ENCODE data around the gene SLCO2A1. TPM values are rescaled to one million over a fixed set of nuclear protein-coding genes. Genes with fewer than 3 reads are reported as not detected.

The SLCO2A1 gene
- total RNA-seq, 3 donors from 2014 or later = 34.3 to 72.2 (median 67.7) TPM

DNA sequence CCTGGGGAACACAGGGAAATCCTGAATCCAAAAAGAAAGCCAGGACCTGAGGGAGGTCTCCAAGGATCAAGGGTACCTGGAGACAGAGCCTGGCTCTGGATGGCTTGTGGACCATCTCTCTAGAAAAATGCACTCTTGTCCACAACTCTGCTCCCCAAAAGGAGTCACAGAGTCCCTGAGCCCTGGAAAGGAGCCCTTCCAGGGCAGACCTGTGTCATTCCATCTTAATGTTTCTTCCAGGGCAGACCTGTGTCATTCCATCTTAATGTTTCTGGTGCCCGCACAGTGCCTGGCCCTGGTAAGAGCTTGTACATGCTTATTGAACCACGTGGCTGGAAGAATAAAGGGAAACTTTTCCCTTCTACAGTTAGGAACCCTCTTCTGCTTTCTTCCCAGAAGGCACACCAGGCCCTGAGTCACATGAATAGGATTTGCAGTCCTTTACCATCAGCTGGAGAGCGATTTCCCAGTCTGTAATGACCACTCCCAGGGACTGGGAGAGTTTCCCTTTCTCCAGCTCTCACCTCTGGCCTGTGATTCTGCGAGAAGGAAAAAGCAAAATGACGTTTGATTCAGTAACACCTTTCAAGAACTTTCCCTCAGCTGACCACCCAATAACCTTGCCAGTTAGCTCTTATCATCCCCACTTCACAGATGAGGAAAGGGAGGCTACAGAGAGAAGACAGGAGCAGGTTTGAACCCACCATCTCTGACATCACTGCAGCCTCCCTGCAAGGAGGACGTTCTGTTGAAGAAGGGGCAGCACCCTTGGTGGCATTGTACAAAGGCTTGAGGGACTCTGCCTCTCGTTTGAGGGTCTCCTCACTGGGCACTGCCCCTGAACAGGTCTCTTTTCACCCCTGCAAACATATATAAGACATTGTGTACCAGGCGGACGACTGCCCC, 35.8 kb upstream of the SLCO2A1 start:
- ATAC-seq = no peak
- intact Hi-C loops (cut with DNase I, micrococcal nuclease) = no loop called here
- no peak for DNase-seq
- Histone ChIP-seq H3K9me3 (no peaks in the 10 kb centered on the region), H3K4me3 (no peak overlapping the region), H3K4me1 (ENCODE audit: low read depth) (no peaks in the 10 kb centered on the region), H3K36me3 (ENCODE audit: low read depth) (no peaks in the 10 kb centered on the region)
- TF ChIP-seq, protein P1, sequence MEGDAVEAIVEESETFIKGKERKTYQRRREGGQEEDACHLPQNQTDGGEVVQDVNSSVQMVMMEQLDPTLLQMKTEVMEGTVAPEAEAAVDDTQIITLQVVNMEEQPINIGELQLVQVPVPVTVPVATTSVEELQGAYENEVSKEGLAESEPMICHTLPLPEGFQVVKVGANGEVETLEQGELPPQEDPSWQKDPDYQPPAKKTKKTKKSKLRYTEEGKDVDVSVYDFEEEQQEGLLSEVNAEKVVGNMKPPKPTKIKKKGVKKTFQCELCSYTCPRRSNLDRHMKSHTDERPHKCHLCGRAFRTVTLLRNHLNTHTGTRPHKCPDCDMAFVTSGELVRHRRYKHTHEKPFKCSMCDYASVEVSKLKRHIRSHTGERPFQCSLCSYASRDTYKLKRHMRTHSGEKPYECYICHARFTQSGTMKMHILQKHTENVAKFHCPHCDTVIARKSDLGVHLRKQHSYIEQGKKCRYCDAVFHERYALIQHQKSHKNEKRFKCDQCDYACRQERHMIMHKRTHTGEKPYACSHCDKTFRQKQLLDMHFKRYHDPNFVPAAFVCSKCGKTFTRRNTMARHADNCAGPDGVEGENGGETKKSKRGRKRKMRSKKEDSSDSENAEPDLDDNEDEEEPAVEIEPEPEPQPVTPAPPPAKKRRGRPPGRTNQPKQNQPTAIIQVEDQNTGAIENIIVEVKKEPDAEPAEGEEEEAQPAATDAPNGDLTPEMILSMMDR (IDR thresholded peaks at IDR 0.05) = no peak

DNA sequence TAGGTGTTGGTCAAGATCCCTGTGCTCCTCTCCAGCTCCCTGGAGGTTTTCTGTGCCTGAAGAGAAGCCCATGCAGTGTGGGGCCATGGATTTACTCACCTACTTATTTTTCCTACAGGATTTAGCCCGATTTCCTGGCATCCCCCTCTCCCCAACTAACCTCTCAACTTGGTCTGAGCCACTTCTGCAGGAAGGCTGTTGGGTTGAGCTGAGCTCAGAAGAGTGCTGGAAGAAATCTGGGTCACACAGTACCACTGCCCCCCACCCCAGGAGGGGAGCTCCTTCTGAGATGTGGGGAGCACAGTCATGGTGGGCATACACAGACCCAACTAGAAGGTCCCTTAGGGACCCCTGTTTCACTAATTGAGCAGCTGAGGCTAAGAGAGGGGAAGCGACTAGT, 34.4 kb upstream of the SLCO2A1 start:
- intact Hi-C loops (cut with DNase I, micrococcal nuclease) = no loop called here
- Histone ChIP-seq H3K36me3 (ENCODE audit: low read depth) (no peaks in the 10 kb centered on the region), H3K9me3 (no peaks in the 10 kb centered on the region), H3K4me1 (ENCODE audit: low read depth) (peaks cover 4% of the 10 kb centered on the region), H3K4me3 (no peak overlapping the region)
- DNase-seq (no peak), ATAC-seq (no peak)
- TF ChIP-seq, protein P1 (IDR thresholded peaks at IDR 0.05) = no peak

DNA sequence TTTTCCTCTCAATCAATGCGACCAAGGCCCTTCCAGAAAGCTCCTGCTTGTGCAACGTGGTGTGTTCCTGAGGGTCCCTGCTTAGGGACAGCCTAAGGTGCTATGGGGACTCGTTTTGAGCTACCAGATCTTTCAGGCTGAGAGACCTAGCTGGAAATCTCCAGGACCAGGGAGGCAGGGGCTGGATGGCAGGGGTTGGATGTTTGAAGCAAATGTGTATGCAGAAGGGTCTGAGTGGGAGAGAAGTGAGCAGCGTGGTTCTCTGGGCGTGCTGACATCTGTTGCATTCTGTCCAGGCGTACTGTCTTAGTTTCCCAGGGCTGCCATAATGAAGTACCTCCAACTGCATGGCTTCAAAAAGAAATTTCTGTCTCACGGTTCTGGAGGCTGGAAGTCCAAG, 31.7 kb upstream of the SLCO2A1 start:
- Histone ChIP-seq H3K4me1 (ENCODE audit: low read depth) (peaks cover 15% of the 10 kb centered on the region), H3K4me3 (no peak overlapping the region), H3K36me3 (ENCODE audit: low read depth) (no peaks in the 10 kb centered on the region), H3K9me3 (no peaks in the 10 kb centered on the region)
- no peak for DNase-seq
- intact Hi-C loops (cut with DNase I, micrococcal nuclease) = no loop called here
- ATAC-seq = no peak
- TF ChIP-seq, protein P1 (IDR thresholded peaks at IDR 0.05) = no peak

DNA sequence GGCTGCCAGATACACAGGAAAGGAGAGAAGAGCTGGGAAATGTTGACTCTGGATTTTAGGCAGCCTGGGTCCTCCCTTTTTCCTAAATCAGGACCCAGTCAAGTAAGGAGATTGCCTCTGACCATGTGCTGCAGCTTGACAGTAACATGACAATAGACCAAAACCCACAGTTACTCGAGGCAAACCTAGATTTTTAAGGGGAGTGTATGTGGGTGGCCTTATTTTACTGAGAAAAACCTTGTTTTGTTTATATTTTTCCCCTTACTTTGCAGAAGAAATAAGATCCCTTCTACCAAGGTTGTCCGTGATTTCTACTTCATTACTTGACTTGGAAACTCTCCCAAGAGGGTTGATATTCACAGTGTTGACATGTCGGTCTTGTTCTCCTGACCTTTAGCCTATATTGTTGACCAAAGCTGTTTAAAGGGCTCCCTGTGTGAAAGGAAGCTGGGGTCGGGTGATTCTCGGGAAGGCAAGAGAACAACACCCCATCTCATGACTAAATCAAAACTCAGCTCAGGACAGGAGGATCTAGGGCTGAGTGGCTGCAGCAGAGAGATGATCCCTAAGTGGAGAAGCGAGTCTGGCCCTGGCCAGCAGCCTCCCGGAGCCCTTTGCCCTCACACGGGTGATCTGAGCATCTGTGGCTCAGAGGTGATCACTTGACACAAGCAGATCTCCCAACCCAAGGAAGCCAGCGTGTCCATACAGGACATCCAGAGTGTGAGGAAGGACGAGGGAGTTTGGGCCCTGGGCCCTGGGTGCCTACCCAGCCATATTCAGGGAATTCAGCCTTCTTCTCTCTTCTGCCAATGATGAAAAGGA, 31.0 kb upstream of the SLCO2A1 start:
- no peaks in the 10 kb centered on the region for H3K36me3 ChIP-seq (ENCODE audit: low read depth)
- H3K4me1 ChIP-seq (ENCODE audit: low read depth) = peaks cover 15% of the 10 kb centered on the region
- intact Hi-C loops (cut with DNase I, micrococcal nuclease) = no loop called here
- no peak for DNase-seq
- no peak for ATAC-seq
- H3K9me3 ChIP-seq = no peaks in the 10 kb centered on the region
- no peak overlapping the region for H3K4me3 ChIP-seq
- TF ChIP-seq, protein P1 (IDR thresholded peaks at IDR 0.05) = no peak

DNA sequence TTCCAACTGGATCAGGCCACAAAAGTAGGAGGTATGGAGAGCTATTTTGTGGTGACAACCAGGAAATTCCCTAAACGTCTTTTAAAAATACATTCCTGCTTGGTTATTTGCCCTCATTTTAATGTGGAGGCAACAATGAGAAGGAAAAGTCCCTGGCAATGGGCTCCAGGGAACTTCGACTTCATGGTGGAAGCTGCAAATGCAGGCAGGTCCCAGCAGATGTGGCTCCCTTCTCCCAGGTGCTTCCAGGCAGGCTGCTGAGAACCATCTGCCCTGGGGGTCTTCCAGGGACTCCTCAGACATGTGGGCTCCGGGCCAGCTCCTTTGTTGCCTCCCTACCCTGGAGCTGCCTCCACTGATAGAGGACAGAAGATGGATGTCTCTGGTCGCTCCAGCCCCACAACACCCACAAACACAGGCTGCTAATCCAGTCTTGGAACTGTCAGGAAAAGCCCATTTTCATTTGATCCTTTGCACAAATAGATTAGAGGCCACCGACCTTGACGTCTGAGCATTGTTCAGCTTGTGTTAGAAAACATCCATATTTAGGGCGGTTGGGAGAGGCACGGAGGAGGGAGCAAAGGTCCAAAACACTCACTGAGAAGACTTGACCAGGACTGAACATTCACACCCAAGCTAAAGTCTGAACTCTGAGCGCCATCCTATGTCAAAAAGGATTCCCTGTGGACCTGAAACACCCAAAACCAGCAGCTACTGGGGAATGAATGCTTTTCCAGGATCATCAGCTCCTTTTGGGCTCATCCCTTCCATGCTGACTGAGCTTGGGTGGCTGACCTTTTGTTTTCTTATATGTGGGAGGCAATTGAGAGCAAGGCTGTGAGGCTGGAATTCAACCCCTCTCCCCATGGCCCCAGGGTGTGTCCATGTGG, 30.2 kb upstream of the SLCO2A1 start:
- peak; percentile 58 for ATAC-seq
- Histone ChIP-seq H3K36me3 (ENCODE audit: low read depth) (no peaks in the 10 kb centered on the region), H3K4me3 (no peak overlapping the region), H3K9me3 (no peaks in the 10 kb centered on the region), H3K4me1 (ENCODE audit: low read depth) (peaks cover 15% of the 10 kb centered on the region)
- intact Hi-C loops (cut with DNase I, micrococcal nuclease) = no loop called here
- TF ChIP-seq, protein P1 (IDR thresholded peaks at IDR 0.05) = no peak
- peak in 1 of 3 donors; percentile 46 for DNase-seq

Measured in mucosa of descending colon (tissue), 3 donors.